Adrenal gland (tissue), 12 donors: ENCODE results near the gene SLC14A1. TPM values are rescaled to one million over a fixed set of nuclear protein-coding genes. Genes with fewer than 3 reads are reported as not detected.

Source experiments
- DNase-seq, 7 donors: peaks; one replicate each; pipeline ENCODE4 v3.0.0-alpha.2; 2019 to 2020
- H3K27ac ChIP-seq, 5 donors: fragments of 200-600 bp; sonication (generic) in 4 of 5; 1 replicate in 3 of 5; 2 replicates in 2 of 5; pipeline versions ENCODE4 v1.5.1 to v1.8.0; 2016 to 2020; ENCODE audit warnings: mild to moderate bottlenecking in 1 of 5
- H3K27me3 ChIP-seq: fragments of 200-600 bp; 2 replicates; pipeline ENCODE4 v1.8.0; 2021
- H3K36me3 ChIP-seq, 2 donors: fragments of 200-600 bp; replicated peaks in 1 of 2; 1 replicate in 1 of 2; 2 replicates in 1 of 2; pipeline versions ENCODE4 v1.5.1 to v1.8.0; 2018 to 2022
- H3K4me1 ChIP-seq, 2 donors: fragments of 200-600 bp; replicated peaks in 1 of 2; 1 replicate in 1 of 2; 2 replicates in 1 of 2; pipeline versions ENCODE4 v1.5.1 to v1.8.0; 2018 to 2021
- H3K4me3 ChIP-seq, 4 donors: fragments of 200-600 bp; sonication (generic) in 3 of 4; one replicate each; pipeline ENCODE4 v1.5.1; 2016 to 2018
- H3K9me3 ChIP-seq, 3 donors: fragments of 200-600 bp; sonication (generic) in 1 of 3; replicated peaks in 1 of 3; 1 replicate in 2 of 3; 2 replicates in 1 of 3; pipeline versions ENCODE4 v1.5.1 to v1.8.0; 2016 to 2021
- CTCF ChIP-seq, 6 experiments: fragments of 450-650 bp in 4 of 6; fragments of 200-600 bp in 2 of 6; sonication (generic) in 1 of 6; IDR thresholded peaks; 1 replicate in 5 of 6; 2 replicates in 1 of 6; pipeline versions ENCODE4 v1.5.1 to v1.8.0; 2016 to 2021; ENCODE audit warnings: antibody characterized with exemption in 6 of 6, mild to moderate bottlenecking in 2 of 6, moderate library complexity in 1 of 6
- POLR2A ChIP-seq, 2 donors: fragments of 450-650 bp; IDR thresholded peaks; one replicate each; pipeline ENCODE4 v1.6.1; 2017; ENCODE audit warnings: antibody characterized with exemption in 2 of 2, mild to moderate bottlenecking in 2 of 2, moderate library complexity in 1 of 2
- WGBS, 4 donors: extraction: QIAGEN DNeasy Blood & Tissue Kit in 2 of 4; methylation state at CpG; one replicate each; pipeline versions ENCODE4 v1.1.5 to v1.1.7; 2013 to 2017; 5-methylcytosine and 5-hydroxymethylcytosine counted together
- intact Hi-C, 2 donors: fragments of 100-400 bp; cut with DNase I; formaldehyde crosslinking; loops; one replicate each; pipeline versions ENCODE4 v1.14.1 to v1.15.0; 2022 to 2023
- polyA plus RNA-seq, 3 donors: library from polyadenylated mRNA; stranded (reverse); fragments of 200-250 nt in 2 of 3; fragments of 350-450 nt in 1 of 3; fragmentation: Illumina TruSeq in 1 of 3; extraction: RNeasy Lipid Tissue Mini Kit (QIAGEN cat#74804) in 1 of 3; gene quantifications; one replicate each; pipeline ENCODE4 v1.2.3, GENCODE V29; 2013 to 2014
- total RNA-seq, 9 donors: library from RNA; depleted of rRNA in 4 of 9; stranded (reverse); fragments of >200 nt in 4 of 9; fragments of 120-200 nt in 1 of 9; fragmentation: NEBNext Ultra II Directional in 1 of 9; extraction: Animal tissue kit (Norgen Biotek cat#: 25700) in 1 of 9; gene quantifications; one replicate each; pipeline versions ENCODE4 v1.1.0 to v1.2.4, GENCODE V29; 2013 to 2023
- donor health status: healthy with polysubstance abuse.
- donor health status: Bipolar disorder and iron deficiency.
- donor health status: DM: yes; HTN: yes; CAD: no.
- donor health status: DM: no; HTN: no; CAD: no.
- donor health status: DM: no; HTN: no; CAD: no.
- donor health status: DM: yes; HTN: yes; CAD: no.

The SLC14A1 gene
- total and polyA plus RNA-seq, 12 donors, result 0.57 to 8.8 (median 2.7) TPM

DNA sequence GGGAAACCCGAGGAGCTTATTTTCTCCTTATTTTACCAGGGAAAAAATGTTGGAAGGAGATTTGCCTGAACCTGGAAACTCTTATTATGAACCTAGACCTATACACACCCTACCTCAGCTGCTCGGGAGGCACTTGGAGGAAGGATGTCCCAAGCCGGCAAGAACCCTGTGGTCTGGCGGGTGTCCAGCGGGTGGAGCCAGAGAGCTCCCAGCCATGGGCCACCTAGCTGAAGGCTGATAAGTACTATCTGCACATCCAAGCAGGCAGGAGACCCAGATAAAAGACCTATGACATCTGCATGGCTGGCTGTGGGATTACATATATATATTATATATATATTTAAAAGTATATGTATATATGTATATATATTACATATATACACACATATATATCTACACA, 1.1 kb upstream of the SLC14A1 start:
- Histone ChIP-seq H3K4me1 (no peaks in the 10 kb centered on the region), H3K9me3 (no peaks in the 10 kb centered on the region), H3K36me3 (no peaks in the 10 kb centered on the region), H3K27me3 (no peaks in the 10 kb centered on the region), H3K27ac (no peak overlapping the region), H3K4me3 (no peak overlapping the region)
- DNase-seq, result peak; percentile 71 to 92 (median 91)
- intact Hi-C loops, result no loop called here
- WGBS, 4 donors, result 1 to 4% (median 2%) methylated on average over 5 of the region's 5 CpGs
- peak; percentile 45 to 82 (median 66) for TF ChIP-seq CTCF (IDR thresholded peaks at IDR 0.05)
- no peak for TF ChIP-seq POLR2A (IDR thresholded peaks at IDR 0.05)

GRCh38 chr18:45724601-45725000, 620 bp downstream of the SLC14A1 start:
- no peak for DNase-seq
- intact Hi-C loops, result no loop called here
- WGBS, 4 donors, result 49 to 59% (median 56%) methylated on average over 4 of the region's 4 CpGs
- H3K9me3 ChIP-seq, result no peaks in the 10 kb centered on the region
- TF ChIP-seq POLR2A (IDR thresholded peaks at IDR 0.05) (no peak), CTCF (IDR thresholded peaks at IDR 0.05) (no peak)
- no peaks in the 10 kb centered on the region for H3K27me3 ChIP-seq
- H3K4me1 ChIP-seq, result no peaks in the 10 kb centered on the region
- H3K27ac ChIP-seq, result no peak overlapping the region
- H3K4me3 ChIP-seq, result no peak overlapping the region
- H3K36me3 ChIP-seq, result no peaks in the 10 kb centered on the region

DNA sequence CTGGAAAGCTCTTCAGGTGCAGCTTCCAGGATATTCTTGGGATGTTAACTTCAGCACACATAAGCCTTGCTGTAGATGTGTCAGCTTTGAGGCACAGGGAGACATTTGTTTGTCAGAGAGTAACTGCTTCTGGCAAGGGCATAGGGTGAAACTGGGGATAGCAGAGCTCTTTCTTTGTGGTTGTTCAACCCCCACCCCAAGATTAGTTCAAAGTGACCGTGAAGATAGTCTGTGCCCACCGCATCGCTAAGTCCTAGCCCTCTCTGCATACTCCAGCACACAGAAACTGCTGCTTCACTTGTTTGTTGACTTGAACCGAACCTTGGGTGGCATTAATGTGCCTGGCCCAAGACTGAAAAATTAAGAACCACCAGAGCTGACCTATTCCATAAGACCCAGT, 1.4 kb downstream of the SLC14A1 start:
- Histone ChIP-seq H3K36me3 (no peaks in the 10 kb centered on the region), H3K9me3 (no peaks in the 10 kb centered on the region), H3K27ac (no peak overlapping the region), H3K4me3 (no peak overlapping the region), H3K4me1 (no peaks in the 10 kb centered on the region), H3K27me3 (no peaks in the 10 kb centered on the region)
- WGBS, 4 donors, result 78 to 98% (median 88%) methylated on average over 2 to 4 of the region's 4 CpGs
- intact Hi-C loops, result no loop called here
- no peak for DNase-seq
- TF ChIP-seq CTCF (IDR thresholded peaks at IDR 0.05) (no peak), POLR2A (IDR thresholded peaks at IDR 0.05) (no peak)

GRCh38 chr18:45726603-45727002, 2.6 kb downstream of the SLC14A1 start:
- no peaks in the 10 kb centered on the region for H3K4me1 ChIP-seq
- WGBS, 4 donors, result 77 to 88% (median 81%) methylated on average over 3 of the region's 3 CpGs
- no peaks in the 10 kb centered on the region for H3K9me3 ChIP-seq
- intact Hi-C loops, result no loop called here
- H3K4me3 ChIP-seq, result no peak overlapping the region
- DNase-seq, result no peak
- no peak for TF ChIP-seq POLR2A (IDR thresholded peaks at IDR 0.05)
- TF ChIP-seq CTCF (IDR thresholded peaks at IDR 0.05), result no peak
- H3K27me3 ChIP-seq, result no peaks in the 10 kb centered on the region
- no peaks in the 10 kb centered on the region for H3K36me3 ChIP-seq
- H3K27ac ChIP-seq, result no peak overlapping the region
